Activated CD4-positive, alpha-beta T cell treated with anti-CD3 and anti-CD28 coated beads, Interleukin-2, amount 50 U/mL, for 16 hours (primary cell): ENCODE measurements around the gene MARK3.

Source experiments
- DNase-seq: peaks from one replicate; pipeline ENCODE4 v3.0.0-alpha.2; 2020

Gene MARK3

GRCh38 chr14:103398427-103399195 lies 13.4 kb downstream of the MARK3 start:
- DNase-seq, result no peak

GRCh38 chr14:103400537-103400936 lies 15.3 kb downstream of the MARK3 start:
- DNase-seq, result no peak

- DNase-seq, result peak; percentile 46
Observed at GRCh38 chr14:103401223-103402214, 16.3 kb downstream of the MARK3 start.

- DNase-seq, result no peak
Observed at GRCh38 chr14:103402695-103403094, 17.5 kb downstream of the MARK3 start.

- DNase-seq, result no peak
Observed at GRCh38 chr14:103404032-103404918, 19.1 kb downstream of the MARK3 start.

GRCh38 chr14:103404920-103405319 lies 19.7 kb downstream of the MARK3 start:
- DNase-seq, result no peak

GRCh38 chr14:103408491-103409155 lies 23.4 kb downstream of the MARK3 start:
- DNase-seq, result no peak

GRCh38 chr14:103416916-103417315 lies 31.7 kb downstream of the MARK3 start:
- DNase-seq, result no peak

GRCh38 chr14:103418481-103418818 lies 33.2 kb downstream of the MARK3 start:
- DNase-seq, result peak; percentile 36

GRCh38 chr14:103421556-103421955 lies 36.3 kb downstream of the MARK3 start:
- no peak for DNase-seq

- DNase-seq, result no peak
Observed at GRCh38 chr14:103423050-103423461, 37.8 kb downstream of the MARK3 start.

- DNase-seq, result peak; percentile 53
Observed at GRCh38 chr14:103427485-103428443, 42.5 kb downstream of the MARK3 start.

- peak; percentile 5 for DNase-seq
Observed at GRCh38 chr14:103428723-103429556, 43.7 kb downstream of the MARK3 start.

GRCh38 chr14:103430358-103430757 lies 45.1 kb downstream of the MARK3 start:
- no peak for DNase-seq

GRCh38 chr14:103432627-103433026 lies 47.4 kb downstream of the MARK3 start:
- DNase-seq, result no peak

GRCh38 chr14:103433916-103434563 lies 48.8 kb downstream of the MARK3 start:
- no peak for DNase-seq

- DNase-seq, result no peak
Observed at GRCh38 chr14:103434868-103435442, 49.7 kb downstream of the MARK3 start.

GRCh38 chr14:103436533-103436932 lies 51.3 kb downstream of the MARK3 start:
- DNase-seq, result no peak

GRCh38 chr14:103442288-103442687 lies 57.1 kb downstream of the MARK3 start:
- DNase-seq, result no peak
